K562 (cell line): ENCODE measurements around the gene C1orf56. TPM values are rescaled to one million over a fixed set of nuclear protein-coding genes. Genes with fewer than 3 reads are reported as not detected.
A peak's percentile ranks its signal among the peaks of the same experiment; 100 is the strongest.

Experiments used
- ARID3A ChIP-seq: IDR thresholded peaks from 2 replicates; pipeline ENCODE4 v1.6.1; 2012; ENCODE audit warnings: low read depth, low read length, improper control_type of control experiment, borderline replicate concordance
- CC2D1A ChIP-seq: fragments of 450-650 bp; IDR thresholded peaks from 2 replicates; pipeline ENCODE4 v1.6.1; 2017; ENCODE audit warnings: mild to moderate bottlenecking
- DNMT1 ChIP-seq: fragments of 450-650 bp; IDR thresholded peaks from 2 replicates; pipeline ENCODE4 v1.6.1; 2016; ENCODE audit warnings: antibody characterized with exemption, mild to moderate bottlenecking
- HINFP ChIP-seq: fragments of 450-650 bp; conservative IDR thresholded peaks from 2 replicates; pipeline ENCODE4 v1.6.1; 2016; ENCODE audit warnings: missing genetic modification characterization, low read depth, mild to moderate bottlenecking, control low read depth, missing compliant biosample characterization
- HNRNPLL ChIP-seq: fragments of 200-400 bp; formaldehyde crosslinking; IDR thresholded peaks from 2 replicates; pipeline ENCODE4 v1.6.1; 2017; ENCODE audit warnings: low read length, low read depth, mild to moderate bottlenecking; ENCODE audit not compliant: poor library complexity, severe bottlenecking
- YY1 ChIP-seq, 3 experiments: IDR thresholded peaks; 2 replicates each; pipeline ENCODE4 v1.6.1; 2011; ENCODE audit warnings: low read length in 2 of 3, mild to moderate bottlenecking in 2 of 3, moderate library complexity in 2 of 3, borderline replicate concordance in 1 of 3, control low read depth in 1 of 3, low read depth in 1 of 3; ENCODE audit not compliant: insufficient read depth in 3 of 3, insufficient replicate concordance in 2 of 3, control insufficient read depth in 1 of 3, insufficient read length in 1 of 3; ENCODE audit errors: extremely low read depth in 1 of 3
- ZNF146 ChIP-seq: IDR thresholded peaks from one replicate; pipeline ENCODE4 v1.6.1; 2018; ENCODE audit warnings: missing compliant biosample characterization; ENCODE audit not compliant: unreplicated experiment
- ZNF407 ChIP-seq: fragments of 450-650 bp; IDR thresholded peaks from 2 replicates; pipeline ENCODE4 v1.6.1; 2016; ENCODE audit warnings: low read depth
- ZNF444 ChIP-seq: fragments of 250-450 bp; sonication (Bioruptor Pico); IDR thresholded peaks from 2 replicates; pipeline ENCODE4 v1.4.0; 2020; ENCODE audit warnings: mild to moderate bottlenecking, moderate library complexity
- polyA plus RNA-seq, 8 experiments: library from polyadenylated mRNA; depleted of rRNA in 4 of 8; stranded (reverse) in 5 of 8; unstranded in 3 of 8; fragments of >200 nt; fragmentation: Nextera tagmentation in 2 of 8; fragmentation: Illumina TruSeq in 1 of 8; extraction: Ambion mirVana in 2 of 8; extraction: Trizol in 1 of 8; gene quantifications; 2 replicates each; pipeline versions ENCODE4 v1.2.1 to v1.2.3, GENCODE V29; 2011 to 2014; ENCODE audit warnings: inconsistent platforms in 1 of 8, missing spikeins in 1 of 8
- total RNA-seq, 7 experiments: library from RNA; depleted of rRNA in 6 of 7; stranded (reverse); fragments of >200 nt in 6 of 7; fragmentation: Illumina TruSeq in 2 of 7; extraction: Trizol in 2 of 7; gene quantifications; 2 replicates each; pipeline versions ENCODE4 v1.2.1 to v1.2.3, GENCODE V29; 2011 to 2021; ENCODE audit warnings: low replicate concordance in 1 of 7
- TF ChIP-seq, protein P1 (sequence below), 2 experiments: fragments of 150-350 bp in 1 of 2; IDR thresholded peaks; 2 replicates each; pipeline ENCODE4 v1.6.1; 2012 to 2016; ENCODE audit warnings: low read depth in 2 of 2, low read length in 2 of 2, mild to moderate bottlenecking in 1 of 2, moderate library complexity in 1 of 2

Gene C1orf56
- total and polyA plus RNA-seq, 9 of the 15 experiments (the other 6 are each of a cell fraction or from before 2014, with no cell fraction given) = 0.18 to 15.7 (median 1.1) TPM

DNA sequence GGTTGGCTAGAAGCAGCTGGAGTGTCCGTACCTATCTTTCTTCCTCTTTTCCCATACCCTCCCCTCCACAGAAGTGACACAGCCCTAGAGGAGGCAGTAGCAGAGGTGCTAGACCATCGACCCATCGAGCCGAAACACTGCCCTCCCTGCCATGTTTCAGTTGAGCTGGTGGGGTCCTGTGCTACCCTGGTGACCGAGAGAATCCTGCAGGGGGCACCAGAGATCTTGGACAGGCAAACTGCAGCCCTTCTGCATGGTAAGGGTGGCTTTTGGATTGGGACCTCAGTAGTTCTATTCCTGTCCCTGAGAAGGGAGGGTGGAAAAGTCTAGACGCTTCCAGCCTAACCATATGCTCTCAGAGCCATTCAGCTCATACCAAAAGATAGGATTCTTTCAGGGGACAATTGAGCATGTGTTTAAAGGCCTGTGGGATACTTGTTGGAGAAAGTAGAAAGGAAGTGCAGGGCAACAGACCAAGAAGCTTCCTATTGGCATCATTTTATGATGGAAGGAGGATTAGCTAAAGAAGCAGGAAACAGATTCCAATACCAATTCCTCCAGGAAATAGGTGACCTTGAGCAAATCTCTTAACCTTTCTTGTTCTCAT is 22.9 kb upstream of the C1orf56 start (continued):
- TF ChIP-seq HINFP (tag) (no peak), HNRNPLL (no peak), YY1 (IDR thresholded peaks at IDR 0.05; ENCODE audit: borderline replicate concordance in 1 of 3, control insufficient read depth in 1 of 3, extremely low read depth in 1 of 3, insufficient read depth in 3 of 3, insufficient read length in 1 of 3, insufficient replicate concordance in 2 of 3, low read depth in 1 of 3, low read length in 2 of 3) (peak in 1 of 3 experiments; percentile 26), ZNF444 (CRISPR knock-in tag) (no peak), ZNF407 (no peak), ARID3A (no peak), DNMT1 (no peak), ZNF146 (CRISPR knock-in tag) (no peak), CC2D1A (0 out of 2 replicates have a peak, but pooled peaks have one; percentile 57)
- TF ChIP-seq, protein P1, sequence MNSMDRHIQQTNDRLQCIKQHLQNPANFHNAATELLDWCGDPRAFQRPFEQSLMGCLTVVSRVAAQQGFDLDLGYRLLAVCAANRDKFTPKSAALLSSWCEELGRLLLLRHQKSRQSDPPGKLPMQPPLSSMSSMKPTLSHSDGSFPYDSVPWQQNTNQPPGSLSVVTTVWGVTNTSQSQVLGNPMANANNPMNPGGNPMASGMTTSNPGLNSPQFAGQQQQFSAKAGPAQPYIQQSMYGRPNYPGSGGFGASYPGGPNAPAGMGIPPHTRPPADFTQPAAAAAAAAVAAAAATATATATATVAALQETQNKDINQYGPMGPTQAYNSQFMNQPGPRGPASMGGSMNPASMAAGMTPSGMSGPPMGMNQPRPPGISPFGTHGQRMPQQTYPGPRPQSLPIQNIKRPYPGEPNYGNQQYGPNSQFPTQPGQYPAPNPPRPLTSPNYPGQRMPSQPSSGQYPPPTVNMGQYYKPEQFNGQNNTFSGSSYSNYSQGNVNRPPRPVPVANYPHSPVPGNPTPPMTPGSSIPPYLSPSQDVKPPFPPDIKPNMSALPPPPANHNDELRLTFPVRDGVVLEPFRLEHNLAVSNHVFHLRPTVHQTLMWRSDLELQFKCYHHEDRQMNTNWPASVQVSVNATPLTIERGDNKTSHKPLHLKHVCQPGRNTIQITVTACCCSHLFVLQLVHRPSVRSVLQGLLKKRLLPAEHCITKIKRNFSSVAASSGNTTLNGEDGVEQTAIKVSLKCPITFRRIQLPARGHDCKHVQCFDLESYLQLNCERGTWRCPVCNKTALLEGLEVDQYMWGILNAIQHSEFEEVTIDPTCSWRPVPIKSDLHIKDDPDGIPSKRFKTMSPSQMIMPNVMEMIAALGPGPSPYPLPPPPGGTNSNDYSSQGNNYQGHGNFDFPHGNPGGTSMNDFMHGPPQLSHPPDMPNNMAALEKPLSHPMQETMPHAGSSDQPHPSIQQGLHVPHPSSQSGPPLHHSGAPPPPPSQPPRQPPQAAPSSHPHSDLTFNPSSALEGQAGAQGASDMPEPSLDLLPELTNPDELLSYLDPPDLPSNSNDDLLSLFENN (IDR thresholded peaks at IDR 0.05; ENCODE audit: low read depth in 2 of 2, low read length in 2 of 2) = 0 out of 4 replicates have a peak, but pooled peaks of 1 of the 2 experiments have one; percentile 44
